Neural progenitor cell (in vitro differentiated cells): Measurements from ENCODE around the gene PTGS2. TPM values are rescaled to one million over a fixed set of nuclear protein-coding genes. Genes with fewer than 3 reads are reported as not detected.

ENCODE experiments used
- DNase-seq: peaks from one replicate; pipeline ENCODE4 v3.0.0-alpha.2; 2016; ENCODE audit warnings: low spot score
- H2AFZ ChIP-seq: fragments of 200-600 bp; sonication (generic); replicated peaks from 2 replicates; pipeline ENCODE4 v1.6.1; 2016; ENCODE audit warnings: antibody characterized with exemption
- H3F3A ChIP-seq: fragments of 200-600 bp; sonication (generic); 2 replicates; pipeline ENCODE4 v1.6.1; 2016; ENCODE audit warnings: antibody characterized with exemption, low read depth
- H3K27ac ChIP-seq: fragments of 200-600 bp; sonication (generic); 2 replicates; pipeline ENCODE4 v1.5.1; 2016; ENCODE audit warnings: mild to moderate bottlenecking
- H3K27me3 ChIP-seq: fragments of 200-600 bp; sonication (generic); 2 replicates; pipeline ENCODE4 v1.6.1; 2016; ENCODE audit warnings: mild to moderate bottlenecking, moderate library complexity
- H3K36me3 ChIP-seq: fragments of 200-600 bp; sonication (generic); 2 replicates; pipeline ENCODE4 v1.5.1; 2016
- H3K4me1 ChIP-seq: fragments of 200-600 bp; sonication (generic); 2 replicates; pipeline ENCODE4 v1.6.1; 2016; ENCODE audit warnings: mixed run types
- H3K4me2 ChIP-seq: fragments of 200-600 bp; sonication (generic); 2 replicates; pipeline ENCODE4 v1.6.1; 2016
- H3K4me3 ChIP-seq: fragments of 200-600 bp; sonication (generic); 2 replicates; pipeline ENCODE4 v1.5.1; 2016
- H3K79me2 ChIP-seq: fragments of 200-600 bp; sonication (generic); 2 replicates; pipeline ENCODE4 v1.6.1; 2016; ENCODE audit warnings: low read depth
- H3K9ac ChIP-seq: fragments of 200-600 bp; sonication (generic); 2 replicates; pipeline ENCODE4 v1.6.1; 2016
- H3K9me3 ChIP-seq: fragments of 200-600 bp; sonication (generic); 2 replicates; pipeline ENCODE4 v1.5.1; 2016; ENCODE audit warnings: low read depth
- H4K20me1 ChIP-seq: fragments of 200-600 bp; sonication (generic); 2 replicates; pipeline ENCODE4 v1.6.1; 2016; ENCODE audit warnings: low read depth
- H3K27ac Mint-ChIP-seq: 3 replicates; pipeline ENCODE4 v1.8.0; 2021; ENCODE audit warnings: mixed read lengths
- H3K27me3 Mint-ChIP-seq: 2 replicates; pipeline ENCODE4 v1.8.0; 2022; ENCODE audit warnings: low read depth, mild to moderate bottlenecking, inconsistent platforms, moderate library complexity, mixed read lengths; ENCODE audit not compliant: insufficient read depth
- H3K36me3 Mint-ChIP-seq: 3 replicates; pipeline ENCODE4 v1.8.0; 2021; ENCODE audit warnings: mixed read lengths
- H3K4me1 Mint-ChIP-seq: 3 replicates; pipeline ENCODE4 v1.8.0; 2021; ENCODE audit warnings: mixed read lengths
- H3K4me3 Mint-ChIP-seq: 3 replicates; pipeline ENCODE4 v1.8.0; 2021; ENCODE audit warnings: mild to moderate bottlenecking, moderate library complexity, mixed read lengths
- H3K9me3 Mint-ChIP-seq: 3 replicates; pipeline ENCODE4 v1.8.0; 2020; ENCODE audit warnings: mixed read lengths
- EZH2 ChIP-seq: fragments of 200-600 bp; sonication (generic); IDR thresholded peaks from 2 replicates; pipeline ENCODE4 v1.6.1; 2017; ENCODE audit warnings: antibody characterized with exemption, mild to moderate bottlenecking, moderate library complexity
- EZH2phosphoT487 ChIP-seq: fragments of 200-600 bp; sonication (generic); IDR thresholded peaks from 2 replicates; pipeline ENCODE4 v1.6.1; 2017; ENCODE audit warnings: antibody characterized with exemption
- total RNA-seq: library from RNA; depleted of rRNA; stranded (reverse); fragments of >200 nt; gene quantifications from 2 replicates; pipeline ENCODE4 v1.2.3, GENCODE V29; 2015; ENCODE audit warnings: low replicate concordance
- TF ChIP-seq, protein P1 (sequence below): fragments of 200-600 bp; sonication (generic); IDR thresholded peaks from 2 replicates; pipeline ENCODE4 v1.5.1; 2017; ENCODE audit warnings: antibody characterized with exemption, mild to moderate bottlenecking

PTGS2 gene
- total RNA-seq, 1 donor from 2014 or later = 0.37 TPM

DNA sequence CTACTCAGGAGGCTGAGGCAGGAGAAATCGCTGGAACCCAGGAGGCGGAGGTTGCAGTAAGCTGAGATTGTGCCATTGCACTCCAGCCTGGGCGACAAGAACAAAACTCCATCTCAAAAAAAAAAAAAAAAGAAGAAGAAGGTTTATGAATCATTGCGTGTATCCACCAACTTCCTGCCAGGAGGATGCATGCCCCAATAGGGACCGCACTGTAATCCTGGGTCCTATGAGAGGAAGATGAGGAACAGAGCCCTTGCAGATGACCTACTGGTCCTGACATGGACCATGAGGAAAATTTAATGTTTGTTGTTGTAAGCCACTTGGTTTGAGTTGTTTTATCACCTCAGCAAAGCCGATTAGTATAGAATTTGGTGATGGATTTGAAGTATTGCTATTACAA is 56.7 kb downstream of the PTGS2 start:
- Histone ChIP-seq H3K27ac (no peak overlapping the region), H3F3A (no peaks in the 10 kb centered on the region), H3K9me3 (no peaks in the 10 kb centered on the region), H3K79me2 (no peaks in the 10 kb centered on the region), H3K4me3 (no peak overlapping the region), H3K4me1 (no peaks in the 10 kb centered on the region), H4K20me1 (no peaks in the 10 kb centered on the region), H3K27me3 (no peaks in the 10 kb centered on the region), H3K36me3 (no peaks in the 10 kb centered on the region), H3K4me2 (no peak overlapping the region), H2AFZ (no peak overlapping the region), H3K9ac (no peak overlapping the region)
- no peak for TF ChIP-seq EZH2phosphoT487
- TF ChIP-seq EZH2 = no peak
- TF ChIP-seq, protein P1, sequence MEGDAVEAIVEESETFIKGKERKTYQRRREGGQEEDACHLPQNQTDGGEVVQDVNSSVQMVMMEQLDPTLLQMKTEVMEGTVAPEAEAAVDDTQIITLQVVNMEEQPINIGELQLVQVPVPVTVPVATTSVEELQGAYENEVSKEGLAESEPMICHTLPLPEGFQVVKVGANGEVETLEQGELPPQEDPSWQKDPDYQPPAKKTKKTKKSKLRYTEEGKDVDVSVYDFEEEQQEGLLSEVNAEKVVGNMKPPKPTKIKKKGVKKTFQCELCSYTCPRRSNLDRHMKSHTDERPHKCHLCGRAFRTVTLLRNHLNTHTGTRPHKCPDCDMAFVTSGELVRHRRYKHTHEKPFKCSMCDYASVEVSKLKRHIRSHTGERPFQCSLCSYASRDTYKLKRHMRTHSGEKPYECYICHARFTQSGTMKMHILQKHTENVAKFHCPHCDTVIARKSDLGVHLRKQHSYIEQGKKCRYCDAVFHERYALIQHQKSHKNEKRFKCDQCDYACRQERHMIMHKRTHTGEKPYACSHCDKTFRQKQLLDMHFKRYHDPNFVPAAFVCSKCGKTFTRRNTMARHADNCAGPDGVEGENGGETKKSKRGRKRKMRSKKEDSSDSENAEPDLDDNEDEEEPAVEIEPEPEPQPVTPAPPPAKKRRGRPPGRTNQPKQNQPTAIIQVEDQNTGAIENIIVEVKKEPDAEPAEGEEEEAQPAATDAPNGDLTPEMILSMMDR = no peak
- H3K27me3 Mint-ChIP-seq = no peaks in the 10 kb centered on the region
- H3K9me3 Mint-ChIP-seq = no peaks in the 10 kb centered on the region
- no peak overlapping the region for H3K4me3 Mint-ChIP-seq
- H3K36me3 Mint-ChIP-seq = no peaks in the 10 kb centered on the region
- DNase-seq = no peak
- peaks cover 2% of the 10 kb centered on the region for H3K4me1 Mint-ChIP-seq
- no peak overlapping the region for H3K27ac Mint-ChIP-seq

Other genes with a start within 250 kb of the PTGS2 start
- gene PDC, start 219.3 kb downstream of the PTGS2 start, total RNA-seq = not detected in 2 replicates
- 0.81 and 1.0 TPM in 2 replicates for gene PLA2G4A, start 148.5 kb upstream of the PTGS2 start, total RNA-seq